Colonic mucosa (tissue), 4 donors: ENCODE results near the gene ACAP3. TPM values are rescaled to one million over a fixed set of nuclear protein-coding genes. Genes with fewer than 3 reads are reported as not detected.

Experiments
- DNase-seq: peaks from one replicate; pipeline ENCODE4 v3.0.0-alpha.2; 2020
- H3K27ac ChIP-seq: fragments of 200-600 bp; one replicate; pipeline ENCODE4 v1.8.0; 2021
- H3K27me3 ChIP-seq: fragments of 200-600 bp; one replicate; pipeline ENCODE4 v1.8.0; 2021
- H3K36me3 ChIP-seq: fragments of 200-600 bp; one replicate; pipeline ENCODE4 v1.8.0; 2021
- H3K4me1 ChIP-seq: fragments of 200-600 bp; one replicate; pipeline ENCODE4 v1.8.0; 2021; ENCODE audit warnings: mild to moderate bottlenecking
- H3K4me3 ChIP-seq: fragments of 200-600 bp; one replicate; pipeline ENCODE4 v1.8.0; 2021
- H3K9ac ChIP-seq, 2 donors: one replicate each; pipeline ENCODE4 v1.7.0; 2013; ENCODE audit warnings: control low read depth in 2 of 2, low read depth in 2 of 2, low read length in 2 of 2
- H3K9me3 ChIP-seq: fragments of 200-600 bp; one replicate; pipeline ENCODE4 v1.8.0; 2021
- CTCF ChIP-seq: fragments of 200-600 bp; IDR thresholded peaks from one replicate; pipeline ENCODE4 v1.8.0; 2022; ENCODE audit warnings: antibody characterized with exemption, mild to moderate bottlenecking
- intact Hi-C: fragments of 100-400 bp; cut with DNase I; formaldehyde crosslinking; loops from one replicate; pipeline ENCODE4 v1.14.1; 2022
- total RNA-seq, 2 donors: library from RNA; stranded (reverse); fragmentation: NEBNext Ultra II Directional in 1 of 2; extraction: Animal tissue kit (Norgen Biotek cat#: 25700) in 1 of 2; gene quantifications; one replicate each; pipeline ENCODE4 v1.2.1, GENCODE V29; 2021
- donor health status: healthy.
- donor health status: DM: no; HTN: no; CAD: no.
- donor health status: DM: no; HTN: no; CAD: no.

Gene ACAP3
- total RNA-seq, 2 donors from 2014 or later = 34.1 to 68.1 TPM

- peak; percentile 25 for TF ChIP-seq CTCF
- H3K4me3 ChIP-seq = peak within 1 kb of the TSS; percentile 59
- peaks cover 14% of the 10 kb centered on the region for H3K27me3 ChIP-seq
- intact Hi-C loops = no loop called here
- H3K27ac ChIP-seq = peak within 1 kb of the TSS; percentile 79
- peak; percentile 76 for DNase-seq
- H3K9ac ChIP-seq = peak within 1 kb of the TSS; percentile 92 to 94
- no peaks in the 10 kb centered on the region for H3K9me3 ChIP-seq
- no peaks in the 10 kb centered on the region for H3K36me3 ChIP-seq
- peaks cover 17% of the 10 kb centered on the region for H3K4me1 ChIP-seq
Measured at GRCh38 chr1:1349256-1350012, 41.7 kb upstream of the ACAP3 start, which contains the start of gene DVL1. Gene DVL1, minus strand, starts transcription at chr1:1349418. Its CDS starts 353 bp downstream, at chr1:1349065.

- no peaks in the 10 kb centered on the region for H3K36me3 ChIP-seq
- DNase-seq = no peak
- H3K9me3 ChIP-seq = no peaks in the 10 kb centered on the region
- intact Hi-C loops = no loop called here
- peak overlapping the region; percentile 92 to 94 for H3K9ac ChIP-seq
- H3K4me3 ChIP-seq = peak overlapping the region; percentile 41
- peaks cover 17% of the 10 kb centered on the region for H3K4me1 ChIP-seq
- TF ChIP-seq CTCF = no peak
- peak overlapping the region; percentile 79 for H3K27ac ChIP-seq
- peaks cover 6% of the 10 kb centered on the region for H3K27me3 ChIP-seq
Measured at GRCh38 chr1:1348420-1349255, 40.9 kb upstream of the ACAP3 start.

GRCh38 chr1:1347663-1348419 lies 40.1 kb upstream of the ACAP3 start:
- Histone ChIP-seq H3K9ac (peak overlapping the region; percentile 92 to 94), H3K36me3 (no peaks in the 10 kb centered on the region), H3K9me3 (no peaks in the 10 kb centered on the region), H3K27me3 (no peaks in the 10 kb centered on the region), H3K27ac (peak overlapping the region; percentile 79), H3K4me3 (peak overlapping the region; percentile 41), H3K4me1 (peaks cover 17% of the 10 kb centered on the region)
- peak; percentile 85 for DNase-seq
- intact Hi-C loops = no loop called here
- TF ChIP-seq CTCF = no peak

GRCh38 chr1:1347026-1347595 lies 39.4 kb upstream of the ACAP3 start:
- peak overlapping the region; percentile 92 to 94 for H3K9ac ChIP-seq
- no peak for TF ChIP-seq CTCF
- H3K9me3 ChIP-seq = no peaks in the 10 kb centered on the region
- no peaks in the 10 kb centered on the region for H3K27me3 ChIP-seq
- H3K4me3 ChIP-seq = peak overlapping the region; percentile 41
- H3K36me3 ChIP-seq = no peaks in the 10 kb centered on the region
- intact Hi-C loops = no loop called here
- H3K27ac ChIP-seq = peak overlapping the region; percentile 79
- H3K4me1 ChIP-seq = peaks cover 17% of the 10 kb centered on the region
- DNase-seq = no peak

GRCh38 chr1:1346501-1346890 lies 38.8 kb upstream of the ACAP3 start:
- no peak for DNase-seq
- no peak for TF ChIP-seq CTCF
- Histone ChIP-seq H3K4me3 (no peak overlapping the region), H3K9ac (no peak overlapping the region), H3K36me3 (no peaks in the 10 kb centered on the region), H3K9me3 (no peaks in the 10 kb centered on the region), H3K27me3 (no peaks in the 10 kb centered on the region), H3K27ac (no peak overlapping the region), H3K4me1 (peaks cover 17% of the 10 kb centered on the region)
- intact Hi-C loops = no loop called here
